T-helper 17 cell (primary cell): Measurements from ENCODE around the gene GPR107. TPM values are rescaled to one million over a fixed set of nuclear protein-coding genes. Genes with fewer than 3 reads are reported as not detected.

Experiments
- ATAC-seq: fragments of 150-1000 bp; cut with Tn5 transposase; 2 replicates; pipeline ENCODE4 v1.10.0; 2021; ENCODE audit warnings: mild to moderate bottlenecking, moderate library complexity
- DNase-seq, 3 donors: peaks; one replicate each; pipeline versions ENCODE4 v3.0.0 to v3.0.0-alpha.2; 2020 to 2021
- H3K9me3 ChIP-seq: one replicate; pipeline ENCODE4 v1.7.0; 2013; ENCODE audit warnings: low read length, mild to moderate bottlenecking; ENCODE audit not compliant: control insufficient read depth, poor library complexity, severe bottlenecking
- H3K27ac Mint-ChIP-seq: one replicate; pipeline ENCODE4 v1.8.0; 2022; ENCODE audit warnings: mild to moderate bottlenecking, moderate library complexity, mixed read lengths
- H3K27me3 Mint-ChIP-seq: one replicate; pipeline ENCODE4 v1.8.0; 2022; ENCODE audit warnings: mixed read lengths
- H3K36me3 Mint-ChIP-seq: one replicate; pipeline ENCODE4 v1.8.0; 2022; ENCODE audit warnings: low read depth, mixed read lengths
- H3K4me1 Mint-ChIP-seq: one replicate; pipeline ENCODE4 v1.8.0; 2022; ENCODE audit warnings: mild to moderate bottlenecking, mixed read lengths
- H3K4me3 Mint-ChIP-seq: one replicate; pipeline ENCODE4 v1.8.0; 2022; ENCODE audit warnings: mild to moderate bottlenecking, moderate library complexity, mixed read lengths
- total RNA-seq, 4 donors: library from RNA in 2 of 4; stranded (reverse) in 2 of 4; gene quantifications; one replicate each; pipeline ENCODE4 v1.2.3 and lab custom pipeline; 2022 to 2026

GPR107 gene
- total RNA-seq, 2 donors from 2014 or later = 22.1 to 26.2 TPM

DNA sequence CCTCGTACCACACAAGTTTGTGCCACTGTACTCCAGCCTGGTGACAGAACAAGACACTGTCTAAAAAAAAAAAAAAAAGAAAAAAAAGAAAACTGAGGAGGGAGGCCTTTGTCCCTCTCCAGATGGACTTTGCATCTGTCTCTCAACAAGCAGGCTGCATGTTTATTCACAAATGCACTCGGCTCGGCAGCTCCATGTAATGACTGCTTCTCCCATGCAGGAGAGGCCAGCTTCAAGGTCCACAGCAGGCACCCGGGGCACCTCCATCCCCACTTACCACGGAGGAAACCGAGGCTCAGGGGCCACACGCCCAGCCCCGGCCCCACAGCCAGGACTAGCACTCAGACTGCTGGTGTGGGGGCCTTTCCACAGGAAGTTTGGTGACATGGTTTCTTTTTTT, 105.4 kb downstream of the GPR107 start:
- peaks cover 2% of the 10 kb centered on the region for H3K36me3 Mint-ChIP-seq
- DNase-seq (no peak), ATAC-seq (no peak)
- H3K4me1 Mint-ChIP-seq = peaks cover 2% of the 10 kb centered on the region
- H3K9me3 ChIP-seq = no peaks in the 10 kb centered on the region
- peaks cover 5% of the 10 kb centered on the region for H3K27me3 Mint-ChIP-seq
- H3K4me3 Mint-ChIP-seq = no peak overlapping the region
- no peak overlapping the region for H3K27ac Mint-ChIP-seq

DNA sequence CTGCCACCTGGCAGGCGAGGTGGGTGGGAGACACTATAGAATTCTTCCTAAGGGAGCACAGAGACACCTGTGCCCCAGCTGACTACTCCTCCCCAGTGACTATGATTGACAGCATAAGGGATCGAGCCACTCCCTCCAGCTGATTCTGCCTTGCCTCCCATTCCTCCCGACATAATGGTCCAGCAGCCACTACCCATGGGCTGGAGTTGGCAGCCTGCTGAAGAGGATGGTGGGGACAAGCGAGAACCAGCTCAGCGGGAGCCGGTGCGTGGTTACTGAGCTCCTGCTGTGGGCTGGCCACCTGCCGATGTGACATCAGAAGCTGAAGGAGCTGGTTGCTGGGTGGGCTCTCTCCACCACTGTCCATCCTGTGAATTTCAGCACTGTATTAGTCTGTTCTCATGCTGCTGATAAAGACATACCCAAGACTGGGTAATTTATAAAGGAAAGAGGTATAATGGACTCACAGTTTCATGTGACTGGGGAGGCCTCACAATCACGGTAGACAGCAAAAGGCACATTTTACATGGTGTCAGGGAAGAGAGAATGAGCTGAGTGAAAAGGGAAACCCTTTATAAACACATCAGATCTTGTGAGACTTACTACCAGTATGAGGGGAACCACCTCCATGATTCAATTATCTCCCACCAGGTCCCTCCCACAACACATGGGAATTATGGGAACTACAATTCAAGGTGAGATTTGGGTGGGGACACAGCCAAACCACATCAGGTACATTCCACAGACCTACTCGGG, 106.4 kb downstream of the GPR107 start:
- peaks cover 3% of the 10 kb centered on the region for H3K36me3 Mint-ChIP-seq
- H3K27ac Mint-ChIP-seq = no peak overlapping the region
- DNase-seq (no peak), ATAC-seq (no peak)
- H3K27me3 Mint-ChIP-seq = peaks cover 5% of the 10 kb centered on the region
- no peak overlapping the region for H3K4me3 Mint-ChIP-seq
- H3K4me1 Mint-ChIP-seq = peaks cover 4% of the 10 kb centered on the region
- H3K9me3 ChIP-seq = no peaks in the 10 kb centered on the region

GRCh38 chr9:130160862-130161470, 107.3 kb downstream of the GPR107 start:
- ATAC-seq (no peak), DNase-seq (no peak)
- Mint-ChIP-seq H3K27ac (no peak overlapping the region), H3K4me3 (no peak overlapping the region), H3K36me3 (peaks cover 3% of the 10 kb centered on the region), H3K27me3 (peaks cover 5% of the 10 kb centered on the region), H3K4me1 (peaks cover 4% of the 10 kb centered on the region)
- no peaks in the 10 kb centered on the region for H3K9me3 ChIP-seq

GRCh38 chr9:130165579-130165978, 111.9 kb downstream of the GPR107 start:
- Mint-ChIP-seq H3K27ac (no peak overlapping the region), H3K27me3 (no peaks in the 10 kb centered on the region), H3K4me3 (no peak overlapping the region), H3K36me3 (peaks cover 6% of the 10 kb centered on the region), H3K4me1 (peaks cover 13% of the 10 kb centered on the region)
- no peaks in the 10 kb centered on the region for H3K9me3 ChIP-seq
- DNase-seq = no peak
- no peak for ATAC-seq

DNA sequence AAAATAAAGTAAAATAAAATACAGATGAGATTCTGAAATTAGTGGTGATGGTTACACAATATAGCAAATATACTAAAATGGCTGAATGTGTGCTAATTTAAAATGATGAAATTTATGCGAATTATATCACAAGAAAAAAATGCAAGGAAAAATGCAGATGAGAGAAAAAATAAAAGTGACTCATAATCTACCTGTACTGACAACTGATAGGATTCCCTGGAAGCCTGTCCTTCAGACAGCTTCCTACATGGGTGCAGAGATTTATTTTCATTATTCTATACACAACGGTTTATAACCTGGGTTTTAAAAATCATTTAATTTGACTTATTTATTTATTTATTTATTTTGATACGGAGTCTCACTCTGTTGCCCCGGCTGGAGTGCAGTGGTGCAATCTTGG, 112.7 kb downstream of the GPR107 start:
- Mint-ChIP-seq H3K36me3 (peaks cover 6% of the 10 kb centered on the region), H3K27me3 (no peaks in the 10 kb centered on the region), H3K4me3 (no peak overlapping the region), H3K27ac (no peak overlapping the region), H3K4me1 (peaks cover 17% of the 10 kb centered on the region)
- H3K9me3 ChIP-seq = no peaks in the 10 kb centered on the region
- ATAC-seq (no peak), DNase-seq (no peak)

GRCh38 chr9:130167927-130168326, 114.2 kb downstream of the GPR107 start:
- no peak for ATAC-seq
- peaks cover 6% of the 10 kb centered on the region for H3K36me3 Mint-ChIP-seq
- DNase-seq = no peak
- H3K27ac Mint-ChIP-seq = peak overlapping the region; percentile 49
- no peak overlapping the region for H3K4me3 Mint-ChIP-seq
- H3K4me1 Mint-ChIP-seq = peaks cover 17% of the 10 kb centered on the region
- H3K9me3 ChIP-seq = no peaks in the 10 kb centered on the region
- H3K27me3 Mint-ChIP-seq = no peaks in the 10 kb centered on the region

DNA sequence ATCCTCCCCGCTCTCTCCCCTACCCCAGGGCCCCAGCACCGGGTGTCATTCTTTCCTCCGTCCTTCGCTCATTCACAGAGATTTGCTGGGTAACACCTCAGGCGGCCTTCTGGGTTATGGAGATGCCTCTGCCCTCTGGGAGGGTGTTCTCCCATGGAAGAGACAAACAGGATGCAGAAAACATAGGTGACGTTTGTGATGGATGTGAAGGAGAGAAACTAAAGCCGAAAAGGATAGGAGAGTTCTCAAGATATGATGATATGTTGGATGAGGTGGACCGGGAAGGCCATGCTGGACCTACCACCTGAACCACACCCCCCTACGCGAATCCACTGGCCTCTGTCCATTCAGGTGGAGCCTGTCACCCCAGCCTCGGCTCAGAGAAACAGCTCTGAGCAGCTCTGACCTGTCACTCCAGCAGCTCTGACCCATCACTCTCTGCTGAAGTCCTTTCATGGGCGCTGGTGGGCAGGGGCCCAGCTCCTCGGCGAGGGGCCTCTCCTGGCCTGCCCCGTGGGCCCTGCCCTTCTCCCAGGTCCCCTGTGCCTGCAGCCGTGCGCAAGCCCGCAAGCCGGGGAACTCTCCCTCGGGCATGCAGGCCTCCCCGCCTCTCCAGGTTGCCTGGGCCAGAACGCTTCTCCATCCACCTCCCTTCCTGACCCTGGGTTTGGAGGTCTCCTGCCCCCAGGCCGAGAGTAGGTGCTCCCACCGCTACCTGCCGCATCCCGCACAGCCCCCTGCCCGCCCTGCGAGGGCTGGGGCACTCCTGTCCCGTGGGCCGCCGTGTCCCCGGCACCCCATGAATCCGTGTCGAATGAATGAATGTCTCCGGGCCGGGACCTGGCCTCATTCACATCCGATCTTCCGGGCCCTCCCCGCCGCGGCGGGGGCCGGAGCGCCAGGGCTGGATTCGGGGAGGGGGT, 117.8 kb downstream of the GPR107 start:
- H3K36me3 Mint-ChIP-seq = peaks cover 2% of the 10 kb centered on the region
- no peak overlapping the region for H3K27ac Mint-ChIP-seq
- H3K27me3 Mint-ChIP-seq = peaks cover 13% of the 10 kb centered on the region

GRCh38 chr9:130172161-130172857, 118.6 kb downstream of the GPR107 start, which contains the start of gene NCS1:
Gene NCS1, plus strand, starts transcription at chr9:130172404. Its CDS starts 260 bp downstream, at chr9:130172664.
- Mint-ChIP-seq H3K27ac (no peak within 1 kb of the TSS), H3K27me3 (peaks cover 13% of the 10 kb centered on the region), H3K4me1 (peaks cover 12% of the 10 kb centered on the region), H3K36me3 (no peaks in the 10 kb centered on the region), H3K4me3 (peak within 1 kb of the TSS; percentile 84)
- DNase-seq = peak in 1 of 3 donors; percentile 27
- no peaks in the 10 kb centered on the region for H3K9me3 ChIP-seq
- ATAC-seq = peak; percentile 72

More for the DNA sequence above, 117.8 kb downstream of the GPR107 start:
- DNase-seq (no peak), ATAC-seq (peak; percentile 6)
- Mint-ChIP-seq H3K4me3 (peak overlapping the region; percentile 71), H3K4me1 (peaks cover 15% of the 10 kb centered on the region)
- no peaks in the 10 kb centered on the region for H3K9me3 ChIP-seq

- peaks cover 10% of the 10 kb centered on the region for H3K4me1 Mint-ChIP-seq
These were observed 119.4 kb downstream of the GPR107 start for GRCh38 chr9:130172858-130173665.

DNA sequence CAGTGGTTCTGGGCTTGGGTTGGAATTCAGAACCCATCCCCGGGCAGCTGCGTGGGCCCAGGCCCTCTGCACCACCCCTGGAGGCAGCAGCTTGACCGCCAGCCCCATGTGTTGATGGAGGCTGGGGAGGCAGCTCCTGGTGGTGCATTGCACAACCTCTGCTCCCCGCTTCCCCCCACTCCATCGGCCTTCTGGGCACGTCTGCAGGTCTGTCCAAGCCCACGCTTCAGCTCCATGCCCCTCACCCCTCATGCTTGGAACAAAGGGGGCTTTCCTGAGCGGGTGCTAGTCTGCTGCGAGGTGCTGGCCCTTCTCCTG, 119.9 kb downstream of the GPR107 start:
- Mint-ChIP-seq H3K36me3 (no peaks in the 10 kb centered on the region), H3K4me1 (peaks cover 10% of the 10 kb centered on the region), H3K4me3 (peak overlapping the region; percentile 84), H3K27me3 (peaks cover 13% of the 10 kb centered on the region), H3K27ac (no peak overlapping the region)
- no peak for DNase-seq
- no peak for ATAC-seq
- no peaks in the 10 kb centered on the region for H3K9me3 ChIP-seq

More at GRCh38 chr9:130172858-130173665, 119.4 kb downstream of the GPR107 start:
- Mint-ChIP-seq H3K27ac (no peak overlapping the region), H3K36me3 (no peaks in the 10 kb centered on the region), H3K27me3 (peaks cover 13% of the 10 kb centered on the region), H3K4me3 (peak overlapping the region; percentile 84)
- no peaks in the 10 kb centered on the region for H3K9me3 ChIP-seq
- ATAC-seq (peak; percentile 49), DNase-seq (peak in 2 of 3 donors; percentile 21 to 36)

GRCh38 chr9:130174025-130174424, 120.3 kb downstream of the GPR107 start:
- Mint-ChIP-seq H3K4me3 (peak overlapping the region; percentile 84), H3K27ac (no peak overlapping the region), H3K27me3 (peaks cover 13% of the 10 kb centered on the region), H3K36me3 (no peaks in the 10 kb centered on the region), H3K4me1 (peaks cover 8% of the 10 kb centered on the region)
- no peaks in the 10 kb centered on the region for H3K9me3 ChIP-seq
- ATAC-seq = no peak
- no peak for DNase-seq

DNA sequence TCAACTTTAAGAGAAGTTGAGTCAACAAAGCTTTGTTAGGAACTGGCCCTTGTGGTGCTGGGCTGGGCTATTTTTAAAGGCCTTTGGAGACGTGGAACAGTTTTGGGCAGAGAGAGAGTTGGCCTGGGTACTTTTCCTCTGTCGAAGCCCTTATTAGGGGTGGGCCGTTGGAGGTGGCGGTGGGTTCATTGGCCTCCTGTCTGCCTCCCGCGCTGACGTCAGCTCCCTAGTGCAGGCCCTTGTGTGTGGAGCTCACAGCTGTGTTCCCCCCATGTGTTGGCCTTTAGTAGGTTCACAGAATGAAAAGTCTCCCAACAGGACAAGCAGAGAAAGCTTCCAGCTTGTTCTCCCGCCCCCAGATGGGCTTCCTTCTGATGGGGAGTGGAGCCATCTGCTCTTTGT, 121.2 kb downstream of the GPR107 start:
- H3K4me1 Mint-ChIP-seq = peaks cover 6% of the 10 kb centered on the region
- no peak overlapping the region for H3K4me3 Mint-ChIP-seq
- DNase-seq (no peak), ATAC-seq (no peak)
- no peaks in the 10 kb centered on the region for H3K36me3 Mint-ChIP-seq
- peaks cover 13% of the 10 kb centered on the region for H3K27me3 Mint-ChIP-seq
- no peak overlapping the region for H3K27ac Mint-ChIP-seq
- H3K9me3 ChIP-seq = no peaks in the 10 kb centered on the region
